Naive thymus-derived CD4-positive, alpha-beta T cell (primary cell): ENCODE data around the gene WDR26. TPM values are rescaled to one million over a fixed set of nuclear protein-coding genes. Genes with fewer than 3 reads are reported as not detected.
"Not testable (repeated sequence)": the region's sequence is repeated elsewhere in the genome, so short reads cannot be mapped to it uniquely, and the experiment has no call there.

Experiments
- ATAC-seq: fragments of 150-1000 bp; cut with Tn5 transposase; 2 replicates; pipeline ENCODE4 v1.10.0; 2021; ENCODE audit warnings: mild to moderate bottlenecking, moderate library complexity
- CTCF ChIA-PET: fragments of 350-600 bp; sonication (Branson Sonifier 250); formaldehyde crosslinking; loops from one replicate; lab custom pipeline; 2021; ENCODE audit warnings: antibody characterized with exemption; lab: Charles Lee
- POLR2A ChIA-PET: fragments of 350-600 bp; sonication (Branson Sonifier 250); formaldehyde crosslinking; loops from one replicate; lab custom pipeline; 2021; ENCODE audit warnings: antibody characterized with exemption, inconsistent platforms; lab: Charles Lee
- DNase-seq, 9 donors: peaks; one replicate each; pipeline versions ENCODE4 v3.0.0 to v3.0.0-alpha.2; 2020 to 2022; ENCODE audit warnings: mixed read lengths in 1 of 9
- H3K27ac ChIP-seq: one replicate; pipeline ENCODE4 v1.7.0; 2013; ENCODE audit warnings: mild to moderate bottlenecking, low read depth, low read length, moderate library complexity
- H3K27me3 ChIP-seq, 2 donors: one replicate each; pipeline ENCODE4 v1.7.0; 2013; ENCODE audit warnings: low read length in 2 of 2, mild to moderate bottlenecking in 2 of 2, moderate library complexity in 2 of 2; ENCODE audit not compliant: control insufficient read depth in 2 of 2, insufficient read depth in 2 of 2
- H3K36me3 ChIP-seq, 3 experiments: 1 replicate in 2 of 3; 2 replicates in 1 of 3; pipeline ENCODE4 v1.7.0; 2013; ENCODE audit warnings: low read length in 3 of 3, mild to moderate bottlenecking in 3 of 3, moderate library complexity in 1 of 3; ENCODE audit not compliant: insufficient read depth in 3 of 3, control insufficient read depth in 2 of 3
- H3K4me1 ChIP-seq, 2 donors: one replicate each; pipeline ENCODE4 v1.7.0; 2013; ENCODE audit warnings: low read length in 2 of 2, mild to moderate bottlenecking in 2 of 2, moderate library complexity in 1 of 2; ENCODE audit not compliant: control insufficient read depth in 2 of 2, insufficient read depth in 2 of 2
- H3K4me3 ChIP-seq: 2 replicates; pipeline ENCODE4 v1.7.0; 2013; ENCODE audit warnings: mild to moderate bottlenecking, low read length
- H3K9me3 ChIP-seq, 3 experiments: 1 replicate in 2 of 3; 2 replicates in 1 of 3; pipeline ENCODE4 v1.7.0; 2013; ENCODE audit warnings: low read length in 3 of 3; ENCODE audit not compliant: control insufficient read depth in 2 of 3
- H3K27ac Mint-ChIP-seq, 9 donors: one replicate each; pipeline ENCODE4 v1.8.0; 2020 to 2022; ENCODE audit warnings: mixed read lengths in 9 of 9, mild to moderate bottlenecking in 8 of 9, moderate library complexity in 5 of 9, inconsistent platforms in 2 of 9
- H3K27me3 Mint-ChIP-seq, 5 donors: one replicate each; pipeline ENCODE4 v1.8.0; 2021 to 2022; ENCODE audit warnings: mixed read lengths in 5 of 5, mild to moderate bottlenecking in 1 of 5
- H3K36me3 Mint-ChIP-seq, 5 donors: one replicate each; pipeline ENCODE4 v1.8.0; 2020 to 2022; ENCODE audit warnings: mixed read lengths in 5 of 5, mild to moderate bottlenecking in 3 of 5, inconsistent platforms in 1 of 5
- H3K4me1 Mint-ChIP-seq, 7 donors: one replicate each; pipeline ENCODE4 v1.8.0; 2020 to 2022; ENCODE audit warnings: mixed read lengths in 7 of 7, mild to moderate bottlenecking in 3 of 7, inconsistent platforms in 1 of 7
- H3K4me3 Mint-ChIP-seq, 10 donors: one replicate each; pipeline ENCODE4 v1.8.0; 2020 to 2022; ENCODE audit warnings: mild to moderate bottlenecking in 10 of 10, mixed read lengths in 10 of 10, moderate library complexity in 6 of 10, inconsistent platforms in 2 of 10
- H3K9me3 Mint-ChIP-seq, 11 donors: one replicate each; pipeline ENCODE4 v1.8.0; 2020 to 2022; ENCODE audit warnings: mixed read lengths in 11 of 11, mild to moderate bottlenecking in 4 of 11, inconsistent platforms in 1 of 11, moderate library complexity in 1 of 11
- intact Hi-C, 2 donors: fragments of 100-400 bp; cut with micrococcal nuclease; formaldehyde crosslinking; loops; one replicate each; pipeline ENCODE4 v1.15.1; 2023
- polyA plus RNA-seq, 2 donors: library from polyadenylated mRNA; unstranded; fragments of 300-500 nt; fragmentation: Illumina TruSeq; gene quantifications; one replicate each; pipeline ENCODE4 v1.2.3, GENCODE V29; 2021
- total RNA-seq, 6 experiments: library from RNA in 5 of 6; stranded (reverse) in 5 of 6; gene quantifications; 1 replicate in 5 of 6; 2 replicates in 1 of 6; pipeline ENCODE4 v1.2.3 and lab custom pipeline; 2021 to 2026

WDR26 gene
- total and polyA plus RNA-seq, 7 experiments from 2014 or later = 1.7 to 164 (median 99.9) TPM

- H3K27me3 ChIP-seq = no peaks in the 10 kb centered on the region
- H3K9me3 ChIP-seq = no peaks in the 10 kb centered on the region
- H3K4me3 ChIP-seq = peak overlapping the region; percentile 31
- no peak for ATAC-seq
- peak overlapping the region; percentile 43 to 88 (median 76) for H3K4me3 Mint-ChIP-seq
- ChIA-PET CTCF (interaction anchor here (0.7 to 1.6 kb wide), 5 partner anchors 14 to 262 kb away, joined by 3 to 4 read pairs (median 3); no protein-coding TSS in a partner anchor), POLR2A (interaction anchor here (0.6 to 5.3 kb wide), 7 partner anchors 12 to 173 kb away, joined by 3 to 24 read pairs (median 4); partner anchors contain the start of gene CNIH4)
- no peaks in the 10 kb centered on the region for H3K27me3 Mint-ChIP-seq
- H3K9me3 Mint-ChIP-seq = peaks cover 0 to 3% (median 0%) of the 10 kb centered on the region in 11 donors
- H3K27ac ChIP-seq = peak overlapping the region; percentile 59
- peaks cover 35 to 69% (median 57%) of the 10 kb centered on the region in 7 donors for H3K4me1 Mint-ChIP-seq
- H3K27ac Mint-ChIP-seq = peak overlapping the region; percentile 14 to 86 (median 67)
- intact Hi-C loops = loop anchor here (1.0 to 10.0 kb wide), 8 partner anchors 27 to 1776 kb away; partner anchors contain the start of genes TP53BP2 (in 2 of the 2), LBR (in 1 of the 2), NVL (in 1 of the 2) and PYCR2 (in 1 of the 2)
- peaks cover 20 to 21% of the 10 kb centered on the region in 2 donors for H3K4me1 ChIP-seq
- H3K36me3 ChIP-seq = peaks cover 0 to 29% (median 6%) of the 10 kb centered on the region in 3 experiments
- DNase-seq = peak in 7 of 9 donors; percentile 50 to 68 (median 66)
- peaks cover 0 to 27% (median 6%) of the 10 kb centered on the region in 5 donors for H3K36me3 Mint-ChIP-seq
Measured at GRCh38 chr1:224430511-224431113, 4.0 kb downstream of the WDR26 start.

GRCh38 chr1:224429616-224430326 is 4.8 kb downstream of the WDR26 start:
- H3K27ac Mint-ChIP-seq = no peak overlapping the region
- peaks cover 0 to 27% (median 14%) of the 10 kb centered on the region in 5 donors for H3K36me3 Mint-ChIP-seq
- H3K4me1 ChIP-seq = peaks cover 16 to 21% of the 10 kb centered on the region in 2 donors

GRCh38 chr1:224428713-224429112 is 5.9 kb downstream of the WDR26 start:
- H3K27me3 Mint-ChIP-seq, H3K27ac ChIP-seq, DNase-seq, H3K4me3 ChIP-seq, intact Hi-C loops, ATAC-seq, H3K27me3 ChIP-seq, H3K9me3 ChIP-seq, H3K9me3 Mint-ChIP-seq: not testable (repeated sequence)
- H3K4me1 ChIP-seq = peaks cover 16 to 21% of the 10 kb centered on the region in 2 donors
- ChIA-PET CTCF (interaction anchor here (1.4 kb wide), 1 partner anchor 29 kb away, joined by 7 read pairs; no protein-coding TSS in a partner anchor), POLR2A (interaction anchor here (0.6 to 1.6 kb wide), 5 partner anchors 8 to 1474 kb away, joined by 3 to 5 read pairs (median 3); no protein-coding TSS in a partner anchor)
- H3K27ac Mint-ChIP-seq = peak overlapping the region in 1 of 9 donors; percentile 43
- peaks cover 4 to 37% (median 14%) of the 10 kb centered on the region in 3 experiments for H3K36me3 ChIP-seq
- H3K4me1 Mint-ChIP-seq = peaks cover 43 to 74% (median 62%) of the 10 kb centered on the region in 7 donors
- peak overlapping the region in 3 of 10 donors; percentile 10 to 46 (median 21) for H3K4me3 Mint-ChIP-seq
- H3K36me3 Mint-ChIP-seq = peaks cover 0 to 34% (median 22%) of the 10 kb centered on the region in 5 donors

More at GRCh38 chr1:224429616-224430326, 4.8 kb downstream of the WDR26 start:
- peak overlapping the region in 1 of 10 donors; percentile 21 for H3K4me3 Mint-ChIP-seq
- Histone ChIP-seq H3K27ac (no peak overlapping the region), H3K27me3 (no peaks in the 10 kb centered on the region), H3K4me3 (no peak overlapping the region), H3K36me3 (peaks cover 4 to 33% (median 6%) of the 10 kb centered on the region in 3 experiments), H3K9me3 (no peaks in the 10 kb centered on the region)
- intact Hi-C loops = loop anchor here (1.0 to 10.0 kb wide), 8 partner anchors 28 to 1775 kb away; partner anchors contain the start of genes TP53BP2 (in 2 of the 2), LBR (in 1 of the 2), NVL (in 1 of the 2) and PYCR2 (in 1 of the 2)
- ATAC-seq (no peak), DNase-seq (no peak)
- peaks cover 40 to 69% (median 55%) of the 10 kb centered on the region in 7 donors for H3K4me1 Mint-ChIP-seq
- ChIA-PET CTCF (interaction anchor here (0.7 to 0.8 kb wide), 2 partner anchors 13 to 261 kb away, joined by 3 to 4 read pairs; no protein-coding TSS in a partner anchor), POLR2A (interaction anchor here (0.6 to 4.0 kb wide), 3 partner anchors 12 to 172 kb away, joined by 3 to 24 read pairs (median 4); no protein-coding TSS in a partner anchor)
- H3K9me3 Mint-ChIP-seq = peaks cover 0 to 2% (median 0%) of the 10 kb centered on the region in 11 donors
- no peaks in the 10 kb centered on the region for H3K27me3 Mint-ChIP-seq

- H3K36me3 ChIP-seq = peaks cover 4 to 46% (median 20%) of the 10 kb centered on the region in 3 experiments
- H3K27me3 Mint-ChIP-seq = no peaks in the 10 kb centered on the region
- H3K27me3 ChIP-seq = no peaks in the 10 kb centered on the region
- H3K9me3 Mint-ChIP-seq = no peaks in the 10 kb centered on the region
- no peak overlapping the region for H3K27ac Mint-ChIP-seq
- H3K4me3 ChIP-seq = no peak overlapping the region
- H3K4me3 Mint-ChIP-seq = peak overlapping the region in 1 of 10 donors; percentile 25
- no peak overlapping the region for H3K27ac ChIP-seq
- POLR2A ChIA-PET = interaction anchor here (0.6 to 1.6 kb wide), 2 partner anchors 10 to 40 kb away, joined by 3 read pairs; no protein-coding TSS in a partner anchor
- no peak for DNase-seq
- no peaks in the 10 kb centered on the region for H3K9me3 ChIP-seq
- CTCF ChIA-PET = interaction anchor here (1.4 kb wide), 1 partner anchor 31 kb away, joined by 7 read pairs; no protein-coding TSS in a partner anchor
- no peak for ATAC-seq
- H3K4me1 Mint-ChIP-seq = peaks cover 32 to 71% (median 56%) of the 10 kb centered on the region in 7 donors
- intact Hi-C loops = no loop called here
- H3K36me3 Mint-ChIP-seq = peaks cover under 1 to 38% (median 29%) of the 10 kb centered on the region in 5 donors
- H3K4me1 ChIP-seq = peaks cover 16 to 21% of the 10 kb centered on the region in 2 donors
Measured at GRCh38 chr1:224427346-224427745, 7.3 kb downstream of the WDR26 start.

- Mint-ChIP-seq H3K36me3 (peaks cover 5 to 43% (median 33%) of the 10 kb centered on the region in 5 donors), H3K4me1 (peaks cover 31 to 71% (median 54%) of the 10 kb centered on the region in 7 donors)
- peaks cover 16 to 20% of the 10 kb centered on the region in 2 donors for H3K4me1 ChIP-seq
- ATAC-seq, H3K4me3 ChIP-seq, H3K27ac Mint-ChIP-seq, H3K27ac ChIP-seq, H3K9me3 Mint-ChIP-seq, H3K27me3 ChIP-seq, DNase-seq, intact Hi-C loops, H3K27me3 Mint-ChIP-seq, H3K9me3 ChIP-seq, H3K4me3 Mint-ChIP-seq, CTCF ChIA-PET: not testable (repeated sequence)
- POLR2A ChIA-PET = interaction anchor here (1.6 kb wide), 1 partner anchor 9 kb away, joined by 3 read pairs; no protein-coding TSS in a partner anchor
- peaks cover 8 to 51% (median 24%) of the 10 kb centered on the region in 3 experiments for H3K36me3 ChIP-seq
Measured at GRCh38 chr1:224426869-224427268, 7.7 kb downstream of the WDR26 start.
